CD4-positive, alpha-beta T cell (primary cell): ENCODE results near the gene CEP97. TPM values are rescaled to one million over a fixed set of nuclear protein-coding genes. Genes with fewer than 3 reads are reported as not detected.

Experiments used
- ATAC-seq: fragments of 200-7000 bp; cut with Tn5 transposase; one replicate; pipeline ENCODE4 v1.10.0; 2022; ENCODE audit warnings: mild to moderate bottlenecking; ENCODE audit not compliant: poor library complexity
- CTCF ChIA-PET: fragments of 350-600 bp; sonication (Branson Sonifier 250); formaldehyde crosslinking; loops from one replicate; lab custom pipeline; 2021; ENCODE audit warnings: antibody characterized with exemption, inconsistent platforms; lab: Charles Lee
- POLR2A ChIA-PET: fragments of 350-600 bp; sonication (Branson Sonifier 250); formaldehyde crosslinking; loops from one replicate; lab custom pipeline; 2021; ENCODE audit warnings: antibody characterized with exemption, inconsistent platforms; lab: Charles Lee
- DNase-seq, 14 experiments: peaks; one replicate each; pipeline ENCODE4 v3.0.0-alpha.2; 2013 to 2020; ENCODE audit warnings: mixed read lengths in 2 of 14
- H3K27ac ChIP-seq, 2 donors: one replicate each; pipeline versions ENCODE4 v1.5.1 to v1.7.0; 2013; ENCODE audit warnings: low read length in 2 of 2, low read depth in 1 of 2, mild to moderate bottlenecking in 1 of 2
- H3K27me3 ChIP-seq, 2 experiments: 1 replicate in 1 of 2; 2 replicates in 1 of 2; pipeline versions ENCODE4 v1.6.1 to v1.7.0; 2013; ENCODE audit warnings: low read length in 2 of 2, control low read depth in 1 of 2, mild to moderate bottlenecking in 1 of 2, moderate library complexity in 1 of 2; ENCODE audit not compliant: insufficient read depth in 2 of 2, control insufficient read depth in 1 of 2
- H3K36me3 ChIP-seq: one replicate; pipeline ENCODE4 v1.6.1; 2013; ENCODE audit warnings: low read length, control low read depth; ENCODE audit not compliant: insufficient read depth
- H3K4me1 ChIP-seq: one replicate; pipeline ENCODE4 v1.6.1; 2013; ENCODE audit warnings: low read length, control low read depth; ENCODE audit not compliant: insufficient read depth
- H3K4me3 ChIP-seq: one replicate; pipeline ENCODE4 v1.5.1; 2013; ENCODE audit warnings: mild to moderate bottlenecking, low read length, moderate library complexity
- H3K9me3 ChIP-seq, 2 experiments: 1 replicate in 1 of 2; 2 replicates in 1 of 2; pipeline versions ENCODE4 v1.6.1 to v1.7.0; 2013; ENCODE audit warnings: low read length in 2 of 2, mild to moderate bottlenecking in 2 of 2, control low read depth in 1 of 2, moderate library complexity in 1 of 2; ENCODE audit not compliant: control insufficient read depth in 1 of 2, insufficient read depth in 1 of 2
- H3K27ac Mint-ChIP-seq: one replicate; pipeline ENCODE4 v1.8.0; 2020; ENCODE audit warnings: mixed read lengths
- H3K27me3 Mint-ChIP-seq: one replicate; pipeline ENCODE4 v1.8.0; 2021; ENCODE audit warnings: mixed read lengths
- H3K36me3 Mint-ChIP-seq: one replicate; pipeline ENCODE4 v1.8.0; 2021; ENCODE audit warnings: low read depth, mixed read lengths
- H3K4me1 Mint-ChIP-seq: one replicate; pipeline ENCODE4 v1.8.0; 2021; ENCODE audit warnings: low read depth, mixed read lengths
- H3K4me3 Mint-ChIP-seq: one replicate; pipeline ENCODE4 v1.8.0; 2020; ENCODE audit warnings: mild to moderate bottlenecking, mixed read lengths
- H3K9me3 Mint-ChIP-seq: one replicate; pipeline ENCODE4 v1.8.0; 2020; ENCODE audit warnings: mixed read lengths
- intact Hi-C, 2 experiments: fragments of 100-400 bp; cut with DNase I in 1 of 2; cut with micrococcal nuclease in 1 of 2; formaldehyde crosslinking; loops; one replicate each; pipeline versions ENCODE4 v1.15.1 to v1.9.0; 2023 to 2025; cut with DNase I, micrococcal nuclease
- total RNA-seq, 174 experiments: library from RNA in 2 of 174; stranded (reverse) in 2 of 174; gene quantifications; one replicate each; pipeline ENCODE4 v1.2.3 and lab custom pipeline; 2021 to 2026
- TF ChIP-seq, protein P1 (sequence below): fragments of 200-600 bp; IDR thresholded peaks from one replicate; pipeline ENCODE4 v1.8.0; 2022; ENCODE audit warnings: antibody characterized with exemption, mild to moderate bottlenecking

CEP97 gene
- total RNA-seq, 2 experiments from 2014 or later = 6.3 to 6.6 TPM

DNA sequence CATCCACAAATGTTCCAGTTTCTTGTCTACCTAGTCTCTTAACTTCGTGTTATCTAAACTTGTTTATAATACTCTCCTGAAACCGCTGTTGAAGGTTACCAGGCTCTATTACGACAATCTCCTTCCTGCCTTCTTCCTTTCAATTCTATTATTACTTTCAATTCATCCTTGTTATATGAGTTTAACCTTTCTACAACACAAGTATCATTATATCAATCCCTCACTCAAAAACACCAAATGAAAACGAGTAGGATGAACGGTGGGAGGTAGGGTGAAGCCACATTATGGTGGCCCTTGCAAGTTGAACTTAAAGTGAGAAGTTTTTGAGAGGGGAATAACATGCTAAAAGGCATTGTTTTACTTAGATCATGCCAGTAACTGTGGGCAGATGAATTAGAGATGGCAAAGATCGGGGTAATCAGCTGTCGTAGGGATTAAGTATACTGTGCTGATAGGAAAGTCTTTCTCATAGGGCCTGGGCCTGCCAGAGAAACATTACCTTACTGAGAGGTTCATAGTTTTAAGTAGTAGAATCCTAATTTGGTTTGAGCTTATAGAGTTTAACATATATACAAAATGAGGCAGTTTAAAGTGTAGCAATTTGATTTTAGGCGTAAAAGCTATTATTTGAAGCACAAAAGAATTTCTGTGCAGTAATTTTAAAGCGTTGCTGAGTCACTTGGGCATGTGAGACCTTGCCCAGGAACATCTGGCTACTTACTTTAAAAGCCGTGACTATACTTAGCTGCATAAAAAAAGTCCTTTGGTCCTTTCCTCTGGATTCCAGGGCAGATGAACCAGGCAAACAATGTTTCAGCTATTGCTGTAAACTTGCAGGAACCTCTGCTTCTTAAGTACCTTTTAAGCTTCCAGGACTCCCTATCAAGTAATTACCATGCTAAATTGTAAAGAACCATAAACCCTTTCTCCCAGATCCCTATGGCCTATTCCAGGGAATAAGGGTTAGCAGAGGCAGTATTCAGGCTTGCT, 3.3 kb upstream of the CEP97 start:
- TF ChIP-seq, protein P1, sequence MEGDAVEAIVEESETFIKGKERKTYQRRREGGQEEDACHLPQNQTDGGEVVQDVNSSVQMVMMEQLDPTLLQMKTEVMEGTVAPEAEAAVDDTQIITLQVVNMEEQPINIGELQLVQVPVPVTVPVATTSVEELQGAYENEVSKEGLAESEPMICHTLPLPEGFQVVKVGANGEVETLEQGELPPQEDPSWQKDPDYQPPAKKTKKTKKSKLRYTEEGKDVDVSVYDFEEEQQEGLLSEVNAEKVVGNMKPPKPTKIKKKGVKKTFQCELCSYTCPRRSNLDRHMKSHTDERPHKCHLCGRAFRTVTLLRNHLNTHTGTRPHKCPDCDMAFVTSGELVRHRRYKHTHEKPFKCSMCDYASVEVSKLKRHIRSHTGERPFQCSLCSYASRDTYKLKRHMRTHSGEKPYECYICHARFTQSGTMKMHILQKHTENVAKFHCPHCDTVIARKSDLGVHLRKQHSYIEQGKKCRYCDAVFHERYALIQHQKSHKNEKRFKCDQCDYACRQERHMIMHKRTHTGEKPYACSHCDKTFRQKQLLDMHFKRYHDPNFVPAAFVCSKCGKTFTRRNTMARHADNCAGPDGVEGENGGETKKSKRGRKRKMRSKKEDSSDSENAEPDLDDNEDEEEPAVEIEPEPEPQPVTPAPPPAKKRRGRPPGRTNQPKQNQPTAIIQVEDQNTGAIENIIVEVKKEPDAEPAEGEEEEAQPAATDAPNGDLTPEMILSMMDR = no peak
- DNase-seq = peak in 2 of 14 experiments; percentile 8 to 28
- ChIA-PET CTCF (interaction anchor here (0.8 kb wide), 1 partner anchor 58 kb away, joined by 3 read pairs; the partner anchor contains the start of gene NXPE3), POLR2A (interaction anchor here (1.0 to 3.2 kb wide), 8 partner anchors 34 to 68 kb away, joined by 3 to 19 read pairs (median 8); partner anchors contain the start of genes NXPE3, RPL24 and ZBTB11)
- Mint-ChIP-seq H3K27ac (peak overlapping the region; percentile 68), H3K36me3 (peaks cover 17% of the 10 kb centered on the region), H3K4me1 (peaks cover 46% of the 10 kb centered on the region), H3K4me3 (peak overlapping the region; percentile 47), H3K27me3 (no peaks in the 10 kb centered on the region), H3K9me3 (no peaks in the 10 kb centered on the region)
- Histone ChIP-seq H3K4me1 (peaks cover 42% of the 10 kb centered on the region), H3K36me3 (no peaks in the 10 kb centered on the region), H3K27ac (peak overlapping the region; percentile 2 to 52), H3K4me3 (no peak overlapping the region), H3K27me3 (no peaks in the 10 kb centered on the region), H3K9me3 (no peaks in the 10 kb centered on the region)
- intact Hi-C loops = loop anchor here in 1 of 2 experiments (5.0 kb wide), 1 partner anchor 34 kb away; the partner anchor contains the start of gene RPL24
- no peak for ATAC-seq

DNA sequence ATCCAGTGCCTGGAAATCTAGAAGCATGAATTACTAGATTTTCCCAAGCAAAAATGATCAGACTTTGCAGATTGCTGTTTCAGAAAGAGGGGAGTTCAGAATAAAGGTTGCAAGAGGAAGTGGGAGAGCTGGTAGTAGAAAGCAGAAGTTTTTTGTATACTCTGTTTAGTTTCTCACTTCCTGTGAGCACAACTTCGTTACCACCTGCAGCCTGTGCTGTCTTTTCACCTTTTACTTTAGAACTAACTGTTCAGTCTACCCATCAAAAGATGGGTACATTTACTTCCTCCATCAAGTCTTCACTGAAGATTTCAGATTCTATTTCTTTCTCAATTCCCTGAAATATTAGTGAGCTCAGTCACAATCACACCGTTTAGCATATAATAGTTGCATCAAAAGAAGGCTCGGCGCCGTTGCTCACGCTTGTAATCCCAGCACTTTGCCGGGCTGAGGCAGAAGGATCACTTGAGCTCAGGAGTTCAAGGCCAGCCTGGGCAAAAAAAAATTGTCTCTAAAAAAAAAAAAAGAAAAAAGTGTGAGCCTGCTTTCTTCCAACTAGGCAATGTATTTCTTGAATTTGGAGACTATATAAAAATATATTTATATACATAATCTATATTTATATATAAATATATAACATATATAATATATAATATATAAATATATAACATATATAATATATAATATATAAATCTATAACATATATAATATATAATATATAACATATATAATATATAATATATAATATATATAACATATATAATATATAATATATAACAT, 1.8 kb upstream of the CEP97 start:
- Mint-ChIP-seq H3K9me3 (no peaks in the 10 kb centered on the region), H3K4me3 (peak overlapping the region; percentile 56), H3K4me1 (peaks cover 46% of the 10 kb centered on the region), H3K27ac (peak overlapping the region; percentile 68), H3K36me3 (peaks cover 28% of the 10 kb centered on the region), H3K27me3 (no peaks in the 10 kb centered on the region)
- POLR2A ChIA-PET = interaction anchor here (0.5 to 3.2 kb wide), 10 partner anchors 36 to 161 kb away, joined by 3 to 19 read pairs (median 8); partner anchors contain the start of genes NXPE3, RPL24, TRMT10C and ZBTB11
- DNase-seq (peak in 4 of 14 experiments; percentile 34 to 69 (median 48)), ATAC-seq (no peak)
- H3K27me3 ChIP-seq = no peaks in the 10 kb centered on the region
- H3K4me1 ChIP-seq = peaks cover 42% of the 10 kb centered on the region
- H3K4me3 ChIP-seq = no peak overlapping the region
- TF ChIP-seq, protein P1 = no peak
- H3K9me3 ChIP-seq = no peaks in the 10 kb centered on the region
- CTCF ChIA-PET = interaction anchor here (1.0 kb wide), 1 partner anchor 80 kb away, joined by 5 read pairs; no protein-coding TSS in a partner anchor
- intact Hi-C loops = loop anchor here in 1 of 2 experiments (5.0 kb wide), 1 partner anchor 35 kb away; the partner anchor contains the start of gene RPL24
- H3K36me3 ChIP-seq = peaks cover 4% of the 10 kb centered on the region
- peak overlapping the region; percentile 52 to 59 for H3K27ac ChIP-seq
